K562 (cell line): ENCODE measurements around the gene GMDS. TPM values are rescaled to one million over a fixed set of nuclear protein-coding genes. Genes with fewer than 3 reads are reported as not detected.

ENCODE experiments used
- BHLHE40 ChIP-seq: IDR thresholded peaks from 2 replicates; pipeline ENCODE4 v1.6.1; 2011; ENCODE audit warnings: low read length, improper control_type of control experiment
- DPF2 ChIP-seq: fragments of 450-650 bp; IDR thresholded peaks from 2 replicates; pipeline ENCODE4 v1.6.1; 2016
- FOXJ2 ChIP-seq: fragments of 200-800 bp; sonication (Bioruptor generic); IDR thresholded peaks from 2 replicates; pipeline ENCODE4 v1.6.1; 2016; ENCODE audit warnings: missing genetic modification characterization, missing compliant biosample characterization
- MEIS2 ChIP-seq: fragments of 450-650 bp; IDR thresholded peaks from 2 replicates; pipeline ENCODE4 v1.6.1; 2014; ENCODE audit warnings: mild to moderate bottlenecking; ENCODE audit not compliant: partially characterized antibody
- SMAD2 ChIP-seq: fragments of 150-350 bp; IDR thresholded peaks from 2 replicates; pipeline ENCODE4 v1.6.1; 2014; ENCODE audit warnings: low read depth, mild to moderate bottlenecking, low read length
- SREBF2 ChIP-seq: sonication (generic); formaldehyde crosslinking; IDR thresholded peaks from 2 replicates; pipeline ENCODE4 v1.4.0; 2020; ENCODE audit warnings: mild to moderate bottlenecking, missing genetic modification reagents
- TAL1 ChIP-seq: fragments of 450-650 bp; IDR thresholded peaks from 2 replicates; pipeline ENCODE4 v1.6.1; 2016; ENCODE audit warnings: mild to moderate bottlenecking
- ZNF146 ChIP-seq: IDR thresholded peaks from one replicate; pipeline ENCODE4 v1.6.1; 2018; ENCODE audit warnings: missing compliant biosample characterization; ENCODE audit not compliant: unreplicated experiment
- ZNF699 ChIP-seq: fragments of 250-450 bp; sonication (Bioruptor Pico); IDR thresholded peaks from 2 replicates; pipeline ENCODE4 v1.8.0; 2021; ENCODE audit warnings: mild to moderate bottlenecking, moderate library complexity; ENCODE audit not compliant: insufficient replicate concordance
- ZNF75A ChIP-seq: fragments of 450-650 bp; formaldehyde crosslinking; IDR thresholded peaks from 2 replicates; pipeline ENCODE4 v1.4.0; 2020; ENCODE audit warnings: mild to moderate bottlenecking
- polyA plus RNA-seq, 8 experiments: library from polyadenylated mRNA; depleted of rRNA in 4 of 8; stranded (reverse) in 5 of 8; unstranded in 3 of 8; fragments of >200 nt; fragmentation: Nextera tagmentation in 2 of 8; fragmentation: Illumina TruSeq in 1 of 8; extraction: Ambion mirVana in 2 of 8; extraction: Trizol in 1 of 8; gene quantifications; 2 replicates each; pipeline versions ENCODE4 v1.2.1 to v1.2.3, GENCODE V29; 2011 to 2014; ENCODE audit warnings: inconsistent platforms in 1 of 8, missing spikeins in 1 of 8
- total RNA-seq, 7 experiments: library from RNA; depleted of rRNA in 6 of 7; stranded (reverse); fragments of >200 nt in 6 of 7; fragmentation: Illumina TruSeq in 2 of 7; extraction: Trizol in 2 of 7; gene quantifications; 2 replicates each; pipeline versions ENCODE4 v1.2.1 to v1.2.3, GENCODE V29; 2011 to 2021; ENCODE audit warnings: low replicate concordance in 1 of 7
- TF ChIP-seq, protein P1 (sequence below): fragments of 250-450 bp; sonication (Bioruptor Pico); IDR thresholded peaks from 2 replicates; pipeline ENCODE4 v1.4.0; 2020; ENCODE audit warnings: mild to moderate bottlenecking, moderate library complexity
- TF ChIP-seq, protein P2 (sequence below): fragments of 450-650 bp; conservative IDR thresholded peaks from 2 replicates; pipeline ENCODE4 v1.6.1; 2016; ENCODE audit warnings: missing genetic modification characterization, low read depth, mild to moderate bottlenecking, control low read depth, missing compliant biosample characterization
- TF ChIP-seq, protein P3 (sequence below), 2 experiments: fragments of 150-350 bp in 1 of 2; IDR thresholded peaks; 2 replicates each; pipeline ENCODE4 v1.6.1; 2012 to 2016; ENCODE audit warnings: low read depth in 2 of 2, low read length in 2 of 2, mild to moderate bottlenecking in 1 of 2, moderate library complexity in 1 of 2
- TF ChIP-seq, protein P4 (sequence below): fragments of 450-650 bp; formaldehyde crosslinking; IDR thresholded peaks from 2 replicates; pipeline ENCODE4 v1.4.0; 2020; ENCODE audit warnings: mild to moderate bottlenecking
- TF ChIP-seq, protein P5 (sequence below), 2 experiments: IDR thresholded peaks in 1 of 2; conservative IDR thresholded peaks in 1 of 2; 2 replicates each; pipeline ENCODE4 v1.6.1; 2016; ENCODE audit warnings: low read depth in 2 of 2, mild to moderate bottlenecking in 1 of 2, missing compliant biosample characterization in 1 of 2, missing genetic modification characterization in 1 of 2, moderate library complexity in 1 of 2

GMDS gene
- total and polyA plus RNA-seq, 9 of the 15 experiments (the other 6 are each of a cell fraction or from before 2014, with no cell fraction given) = 0.48 to 31.8 (median 13.4) TPM

DNA sequence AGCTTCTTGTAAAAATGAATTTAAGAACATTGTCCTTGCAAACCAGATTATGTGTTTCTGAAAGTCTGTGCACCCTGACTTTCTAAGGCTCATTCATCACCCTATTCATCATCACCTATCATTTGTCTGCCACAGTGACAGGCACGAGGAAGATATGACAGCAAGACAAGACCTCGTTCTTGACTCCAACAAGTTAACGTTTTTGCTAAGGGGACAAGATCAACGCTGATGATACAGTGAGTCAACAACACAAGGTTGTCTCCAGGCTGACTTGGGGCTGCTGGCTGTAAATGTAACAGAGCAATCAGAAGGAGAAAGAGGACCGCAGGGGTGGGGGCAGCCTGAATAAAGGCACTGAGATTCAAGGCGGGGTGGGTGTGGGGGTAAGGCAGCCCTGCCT, 541.5 kb downstream of the GMDS start (continued):
- TF ChIP-seq, protein P1, sequence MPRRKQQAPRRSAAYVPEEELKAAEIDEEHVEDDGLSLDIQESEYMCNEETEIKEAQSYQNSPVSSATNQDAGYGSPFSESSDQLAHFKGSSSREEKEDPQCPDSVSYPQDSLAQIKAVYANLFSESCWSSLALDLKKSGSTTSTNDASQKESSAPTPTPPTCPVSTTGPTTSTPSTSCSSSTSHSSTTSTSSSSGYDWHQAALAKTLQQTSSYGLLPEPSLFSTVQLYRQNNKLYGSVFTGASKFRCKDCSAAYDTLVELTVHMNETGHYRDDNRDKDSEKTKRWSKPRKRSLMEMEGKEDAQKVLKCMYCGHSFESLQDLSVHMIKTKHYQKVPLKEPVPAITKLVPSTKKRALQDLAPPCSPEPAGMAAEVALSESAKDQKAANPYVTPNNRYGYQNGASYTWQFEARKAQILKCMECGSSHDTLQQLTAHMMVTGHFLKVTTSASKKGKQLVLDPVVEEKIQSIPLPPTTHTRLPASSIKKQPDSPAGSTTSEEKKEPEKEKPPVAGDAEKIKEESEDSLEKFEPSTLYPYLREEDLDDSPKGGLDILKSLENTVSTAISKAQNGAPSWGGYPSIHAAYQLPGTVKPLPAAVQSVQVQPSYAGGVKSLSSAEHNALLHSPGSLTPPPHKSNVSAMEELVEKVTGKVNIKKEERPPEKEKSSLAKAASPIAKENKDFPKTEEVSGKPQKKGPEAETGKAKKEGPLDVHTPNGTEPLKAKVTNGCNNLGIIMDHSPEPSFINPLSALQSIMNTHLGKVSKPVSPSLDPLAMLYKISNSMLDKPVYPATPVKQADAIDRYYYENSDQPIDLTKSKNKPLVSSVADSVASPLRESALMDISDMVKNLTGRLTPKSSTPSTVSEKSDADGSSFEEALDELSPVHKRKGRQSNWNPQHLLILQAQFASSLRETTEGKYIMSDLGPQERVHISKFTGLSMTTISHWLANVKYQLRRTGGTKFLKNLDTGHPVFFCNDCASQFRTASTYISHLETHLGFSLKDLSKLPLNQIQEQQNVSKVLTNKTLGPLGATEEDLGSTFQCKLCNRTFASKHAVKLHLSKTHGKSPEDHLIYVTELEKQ = no peak
- TF ChIP-seq, protein P2, sequence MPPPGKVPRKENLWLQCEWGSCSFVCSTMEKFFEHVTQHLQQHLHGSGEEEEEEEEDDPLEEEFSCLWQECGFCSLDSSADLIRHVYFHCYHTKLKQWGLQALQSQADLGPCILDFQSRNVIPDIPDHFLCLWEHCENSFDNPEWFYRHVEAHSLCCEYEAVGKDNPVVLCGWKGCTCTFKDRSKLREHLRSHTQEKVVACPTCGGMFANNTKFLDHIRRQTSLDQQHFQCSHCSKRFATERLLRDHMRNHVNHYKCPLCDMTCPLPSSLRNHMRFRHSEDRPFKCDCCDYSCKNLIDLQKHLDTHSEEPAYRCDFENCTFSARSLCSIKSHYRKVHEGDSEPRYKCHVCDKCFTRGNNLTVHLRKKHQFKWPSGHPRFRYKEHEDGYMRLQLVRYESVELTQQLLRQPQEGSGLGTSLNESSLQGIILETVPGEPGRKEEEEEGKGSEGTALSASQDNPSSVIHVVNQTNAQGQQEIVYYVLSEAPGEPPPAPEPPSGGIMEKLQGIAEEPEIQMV = 0 out of 2 replicates have a peak, but pooled peaks have one; percentile 22
- TF ChIP-seq, protein P3, sequence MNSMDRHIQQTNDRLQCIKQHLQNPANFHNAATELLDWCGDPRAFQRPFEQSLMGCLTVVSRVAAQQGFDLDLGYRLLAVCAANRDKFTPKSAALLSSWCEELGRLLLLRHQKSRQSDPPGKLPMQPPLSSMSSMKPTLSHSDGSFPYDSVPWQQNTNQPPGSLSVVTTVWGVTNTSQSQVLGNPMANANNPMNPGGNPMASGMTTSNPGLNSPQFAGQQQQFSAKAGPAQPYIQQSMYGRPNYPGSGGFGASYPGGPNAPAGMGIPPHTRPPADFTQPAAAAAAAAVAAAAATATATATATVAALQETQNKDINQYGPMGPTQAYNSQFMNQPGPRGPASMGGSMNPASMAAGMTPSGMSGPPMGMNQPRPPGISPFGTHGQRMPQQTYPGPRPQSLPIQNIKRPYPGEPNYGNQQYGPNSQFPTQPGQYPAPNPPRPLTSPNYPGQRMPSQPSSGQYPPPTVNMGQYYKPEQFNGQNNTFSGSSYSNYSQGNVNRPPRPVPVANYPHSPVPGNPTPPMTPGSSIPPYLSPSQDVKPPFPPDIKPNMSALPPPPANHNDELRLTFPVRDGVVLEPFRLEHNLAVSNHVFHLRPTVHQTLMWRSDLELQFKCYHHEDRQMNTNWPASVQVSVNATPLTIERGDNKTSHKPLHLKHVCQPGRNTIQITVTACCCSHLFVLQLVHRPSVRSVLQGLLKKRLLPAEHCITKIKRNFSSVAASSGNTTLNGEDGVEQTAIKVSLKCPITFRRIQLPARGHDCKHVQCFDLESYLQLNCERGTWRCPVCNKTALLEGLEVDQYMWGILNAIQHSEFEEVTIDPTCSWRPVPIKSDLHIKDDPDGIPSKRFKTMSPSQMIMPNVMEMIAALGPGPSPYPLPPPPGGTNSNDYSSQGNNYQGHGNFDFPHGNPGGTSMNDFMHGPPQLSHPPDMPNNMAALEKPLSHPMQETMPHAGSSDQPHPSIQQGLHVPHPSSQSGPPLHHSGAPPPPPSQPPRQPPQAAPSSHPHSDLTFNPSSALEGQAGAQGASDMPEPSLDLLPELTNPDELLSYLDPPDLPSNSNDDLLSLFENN (IDR thresholded peaks at IDR 0.05; ENCODE audit: low read depth in 2 of 2, low read length in 2 of 2) = no peak
- TF ChIP-seq BHLHE40 = peak; percentile 75
- TF ChIP-seq MEIS2 = peak; percentile 99
- TF ChIP-seq ZNF699 (CRISPR knock-in tag) = no peak
- TF ChIP-seq, protein P4, sequence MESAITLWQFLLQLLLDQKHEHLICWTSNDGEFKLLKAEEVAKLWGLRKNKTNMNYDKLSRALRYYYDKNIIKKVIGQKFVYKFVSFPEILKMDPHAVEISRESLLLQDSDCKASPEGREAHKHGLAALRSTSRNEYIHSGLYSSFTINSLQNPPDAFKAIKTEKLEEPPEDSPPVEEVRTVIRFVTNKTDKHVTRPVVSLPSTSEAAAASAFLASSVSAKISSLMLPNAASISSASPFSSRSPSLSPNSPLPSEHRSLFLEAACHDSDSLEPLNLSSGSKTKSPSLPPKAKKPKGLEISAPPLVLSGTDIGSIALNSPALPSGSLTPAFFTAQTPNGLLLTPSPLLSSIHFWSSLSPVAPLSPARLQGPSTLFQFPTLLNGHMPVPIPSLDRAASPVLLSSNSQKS = no peak
- TF ChIP-seq, protein P5, sequence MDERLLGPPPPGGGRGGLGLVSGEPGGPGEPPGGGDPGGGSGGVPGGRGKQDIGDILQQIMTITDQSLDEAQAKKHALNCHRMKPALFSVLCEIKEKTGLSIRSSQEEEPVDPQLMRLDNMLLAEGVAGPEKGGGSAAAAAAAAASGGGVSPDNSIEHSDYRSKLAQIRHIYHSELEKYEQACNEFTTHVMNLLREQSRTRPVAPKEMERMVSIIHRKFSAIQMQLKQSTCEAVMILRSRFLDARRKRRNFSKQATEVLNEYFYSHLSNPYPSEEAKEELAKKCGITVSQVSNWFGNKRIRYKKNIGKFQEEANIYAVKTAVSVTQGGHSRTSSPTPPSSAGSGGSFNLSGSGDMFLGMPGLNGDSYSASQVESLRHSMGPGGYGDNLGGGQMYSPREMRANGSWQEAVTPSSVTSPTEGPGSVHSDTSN (CRISPR knock-in tag; IDR thresholded peaks at IDR 0.05; ENCODE audit: low read depth) = peak; percentile 60; the same call in 1 of the 2 replicates
- TF ChIP-seq, protein P5 (tag; conservative IDR thresholded peaks at IDR 0.05; ENCODE audit: low read depth) = peak; percentile 98
- no peak for TF ChIP-seq SREBF2
- TF ChIP-seq FOXJ2 (tag) = peak; percentile 79
- TF ChIP-seq DPF2 = peak; percentile 65
- no peak for TF ChIP-seq ZNF146
- peak; percentile 64 for TF ChIP-seq TAL1
- no peak for TF ChIP-seq SMAD2
- no peak for TF ChIP-seq ZNF75A
